Measurements from ENCODE around the gene PJA2.

The PJA2 gene

DNA sequence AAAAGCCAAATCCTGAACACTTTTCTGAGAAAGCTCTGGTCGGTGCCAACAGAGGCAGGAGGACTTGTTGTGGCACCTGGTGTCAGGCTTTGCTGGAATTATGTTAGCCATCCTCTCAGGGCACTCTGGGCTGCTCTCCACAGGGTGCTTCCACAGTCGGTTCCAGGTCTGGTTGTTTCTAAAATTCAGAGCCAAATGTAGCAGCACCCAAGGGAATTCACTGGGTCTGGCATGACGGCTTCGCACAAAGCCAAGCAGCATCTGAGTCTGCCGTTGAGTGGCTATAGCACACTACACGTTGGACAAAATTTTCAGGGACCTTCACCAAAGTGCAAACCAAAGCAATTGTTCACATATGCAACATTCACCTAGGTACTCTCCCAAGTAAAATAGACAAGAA is 110.2 kb downstream of the PJA2 start:
- H3K4me3 ChIP-seq (replicated peaks; ENCODE audit: insufficient read depth, low read length), result no peak overlapping the region
- no peak for TF ChIP-seq SPI1 (IDR thresholded peaks at IDR 0.05; ENCODE audit: borderline replicate concordance, low read depth)
- no peak for TF ChIP-seq GABPA (IDR thresholded peaks at IDR 0.05; ENCODE audit: low read depth)
- DNase-seq (ENCODE audit: low read depth in 1 of 2, low spot score in 1 of 2), result no peak

DNA sequence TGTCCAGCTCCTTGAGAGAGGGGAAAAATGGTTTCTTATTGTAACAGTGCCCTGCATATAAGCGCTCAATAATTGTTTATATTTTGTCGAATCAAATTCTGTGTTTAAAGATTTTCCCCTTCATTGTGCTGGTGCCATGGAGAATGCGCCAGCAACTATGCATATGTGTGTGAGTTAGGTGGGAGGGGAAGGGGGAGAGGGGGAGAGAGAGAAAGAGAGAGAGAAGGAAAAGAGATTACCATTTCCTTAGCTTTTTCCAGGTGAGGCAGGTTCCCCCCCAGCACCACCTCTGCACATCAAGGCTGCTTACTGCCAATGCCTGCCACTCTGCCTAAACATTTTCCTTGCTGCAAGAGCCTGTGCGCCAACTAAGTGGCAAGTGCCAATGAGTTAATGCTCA is 111.0 kb downstream of the PJA2 start:
- Histone ChIP-seq H3K27ac (replicated peaks) (no peak overlapping the region), H3K27me3 (ENCODE audit: insufficient read depth, poor library complexity, severe bottlenecking) (no peaks in the 10 kb centered on the region), H3K4me3 (replicated peaks; ENCODE audit: insufficient read depth, low read length) (no peak overlapping the region)
- no peak for DNase-seq (ENCODE audit: low read depth in 1 of 2, low spot score in 1 of 2)
- TF ChIP-seq GABPA (IDR thresholded peaks at IDR 0.05; ENCODE audit: low read depth), result no peak
- TF ChIP-seq SPI1 (IDR thresholded peaks at IDR 0.05; ENCODE audit: borderline replicate concordance, low read depth), result no peak
- TF ChIP-seq, protein P1, sequence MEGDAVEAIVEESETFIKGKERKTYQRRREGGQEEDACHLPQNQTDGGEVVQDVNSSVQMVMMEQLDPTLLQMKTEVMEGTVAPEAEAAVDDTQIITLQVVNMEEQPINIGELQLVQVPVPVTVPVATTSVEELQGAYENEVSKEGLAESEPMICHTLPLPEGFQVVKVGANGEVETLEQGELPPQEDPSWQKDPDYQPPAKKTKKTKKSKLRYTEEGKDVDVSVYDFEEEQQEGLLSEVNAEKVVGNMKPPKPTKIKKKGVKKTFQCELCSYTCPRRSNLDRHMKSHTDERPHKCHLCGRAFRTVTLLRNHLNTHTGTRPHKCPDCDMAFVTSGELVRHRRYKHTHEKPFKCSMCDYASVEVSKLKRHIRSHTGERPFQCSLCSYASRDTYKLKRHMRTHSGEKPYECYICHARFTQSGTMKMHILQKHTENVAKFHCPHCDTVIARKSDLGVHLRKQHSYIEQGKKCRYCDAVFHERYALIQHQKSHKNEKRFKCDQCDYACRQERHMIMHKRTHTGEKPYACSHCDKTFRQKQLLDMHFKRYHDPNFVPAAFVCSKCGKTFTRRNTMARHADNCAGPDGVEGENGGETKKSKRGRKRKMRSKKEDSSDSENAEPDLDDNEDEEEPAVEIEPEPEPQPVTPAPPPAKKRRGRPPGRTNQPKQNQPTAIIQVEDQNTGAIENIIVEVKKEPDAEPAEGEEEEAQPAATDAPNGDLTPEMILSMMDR (IDR thresholded peaks at IDR 0.05; ENCODE audit: insufficient read depth, low read length), result no peak
- TF ChIP-seq, protein P2, sequence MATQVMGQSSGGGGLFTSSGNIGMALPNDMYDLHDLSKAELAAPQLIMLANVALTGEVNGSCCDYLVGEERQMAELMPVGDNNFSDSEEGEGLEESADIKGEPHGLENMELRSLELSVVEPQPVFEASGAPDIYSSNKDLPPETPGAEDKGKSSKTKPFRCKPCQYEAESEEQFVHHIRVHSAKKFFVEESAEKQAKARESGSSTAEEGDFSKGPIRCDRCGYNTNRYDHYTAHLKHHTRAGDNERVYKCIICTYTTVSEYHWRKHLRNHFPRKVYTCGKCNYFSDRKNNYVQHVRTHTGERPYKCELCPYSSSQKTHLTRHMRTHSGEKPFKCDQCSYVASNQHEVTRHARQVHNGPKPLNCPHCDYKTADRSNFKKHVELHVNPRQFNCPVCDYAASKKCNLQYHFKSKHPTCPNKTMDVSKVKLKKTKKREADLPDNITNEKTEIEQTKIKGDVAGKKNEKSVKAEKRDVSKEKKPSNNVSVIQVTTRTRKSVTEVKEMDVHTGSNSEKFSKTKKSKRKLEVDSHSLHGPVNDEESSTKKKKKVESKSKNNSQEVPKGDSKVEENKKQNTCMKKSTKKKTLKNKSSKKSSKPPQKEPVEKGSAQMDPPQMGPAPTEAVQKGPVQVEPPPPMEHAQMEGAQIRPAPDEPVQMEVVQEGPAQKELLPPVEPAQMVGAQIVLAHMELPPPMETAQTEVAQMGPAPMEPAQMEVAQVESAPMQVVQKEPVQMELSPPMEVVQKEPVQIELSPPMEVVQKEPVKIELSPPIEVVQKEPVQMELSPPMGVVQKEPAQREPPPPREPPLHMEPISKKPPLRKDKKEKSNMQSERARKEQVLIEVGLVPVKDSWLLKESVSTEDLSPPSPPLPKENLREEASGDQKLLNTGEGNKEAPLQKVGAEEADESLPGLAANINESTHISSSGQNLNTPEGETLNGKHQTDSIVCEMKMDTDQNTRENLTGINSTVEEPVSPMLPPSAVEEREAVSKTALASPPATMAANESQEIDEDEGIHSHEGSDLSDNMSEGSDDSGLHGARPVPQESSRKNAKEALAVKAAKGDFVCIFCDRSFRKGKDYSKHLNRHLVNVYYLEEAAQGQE (IDR thresholded peaks at IDR 0.05; ENCODE audit: insufficient replicate concordance, low read depth), result no peak
- no peak for TF ChIP-seq POLR2AphosphoS5 (IDR thresholded peaks at IDR 0.05; ENCODE audit: low read depth)

More for the DNA sequence above, 110.2 kb downstream of the PJA2 start:
- Histone ChIP-seq H3K27me3 (ENCODE audit: insufficient read depth, poor library complexity, severe bottlenecking) (no peaks in the 10 kb centered on the region), H3K27ac (replicated peaks) (no peak overlapping the region)

DNA sequence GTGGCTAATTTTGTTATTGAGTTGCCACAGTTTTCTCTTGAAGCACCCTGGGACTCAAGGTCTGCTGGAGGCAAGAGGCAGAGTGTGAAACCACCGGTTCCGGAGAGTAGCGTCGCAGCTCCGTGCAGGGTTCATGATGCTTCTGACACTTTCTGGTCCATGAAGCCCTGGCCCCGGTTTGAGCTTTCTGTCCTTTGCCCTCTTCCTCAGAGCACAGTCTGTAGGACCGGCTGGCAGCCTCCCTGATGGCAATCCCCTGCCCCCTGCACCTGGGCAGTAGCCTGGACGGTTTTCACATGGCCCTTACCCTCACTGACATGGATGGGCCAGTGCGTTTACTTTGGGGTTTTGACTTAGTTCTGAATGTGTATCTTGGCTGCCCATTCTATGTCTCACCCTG is 111.9 kb downstream of the PJA2 start:
- H3K27me3 ChIP-seq (ENCODE audit: insufficient read depth, poor library complexity, severe bottlenecking), result no peaks in the 10 kb centered on the region
- no peak for DNase-seq (ENCODE audit: low read depth in 1 of 2, low spot score in 1 of 2)
- no peak overlapping the region for H3K4me3 ChIP-seq (replicated peaks; ENCODE audit: insufficient read depth, low read length)
- TF ChIP-seq POLR2AphosphoS5 (IDR thresholded peaks at IDR 0.05; ENCODE audit: low read depth), result no peak
- no peak for TF ChIP-seq SPI1 (IDR thresholded peaks at IDR 0.05; ENCODE audit: borderline replicate concordance, low read depth)
- TF ChIP-seq, protein P2 (IDR thresholded peaks at IDR 0.05; ENCODE audit: insufficient replicate concordance, low read depth), result no peak
- TF ChIP-seq, protein P1 (IDR thresholded peaks at IDR 0.05; ENCODE audit: insufficient read depth, low read length), result no peak
- TF ChIP-seq GABPA (IDR thresholded peaks at IDR 0.05; ENCODE audit: low read depth), result no peak
- H3K27ac ChIP-seq (replicated peaks), result no peak overlapping the region

DNA sequence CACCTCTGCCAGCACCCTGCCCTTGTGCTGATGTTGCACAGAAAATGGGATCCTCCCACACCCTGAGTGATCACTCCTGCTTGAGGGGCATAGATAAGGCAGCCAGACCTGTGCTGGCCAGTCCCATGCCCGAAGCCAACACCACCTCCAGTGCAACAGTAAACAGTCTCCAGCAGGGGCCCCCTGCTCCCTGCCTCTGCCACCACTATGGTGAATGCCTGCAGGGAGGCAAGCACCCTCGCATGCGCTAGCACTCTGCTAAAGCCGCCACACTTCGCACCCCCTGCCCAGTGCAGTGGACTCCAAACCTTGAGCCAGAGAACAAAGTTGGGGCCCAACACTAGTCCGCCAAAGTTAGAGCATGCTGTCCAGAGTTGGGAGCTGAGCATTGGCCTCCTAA is 118.7 kb downstream of the PJA2 start:
- no peak for DNase-seq (ENCODE audit: low read depth in 1 of 2, low spot score in 1 of 2)
- Histone ChIP-seq H3K27ac (replicated peaks) (no peak overlapping the region), H3K27me3 (ENCODE audit: insufficient read depth, poor library complexity, severe bottlenecking) (no peaks in the 10 kb centered on the region), H3K4me3 (replicated peaks; ENCODE audit: insufficient read depth, low read length) (no peak overlapping the region)
- TF ChIP-seq, protein P1 (IDR thresholded peaks at IDR 0.05; ENCODE audit: insufficient read depth, low read length), result no peak
- TF ChIP-seq SPI1 (IDR thresholded peaks at IDR 0.05; ENCODE audit: borderline replicate concordance, low read depth) (no peak), POLR2AphosphoS5 (IDR thresholded peaks at IDR 0.05; ENCODE audit: low read depth) (no peak), GABPA (IDR thresholded peaks at IDR 0.05; ENCODE audit: low read depth) (no peak)
- TF ChIP-seq, protein P2 (IDR thresholded peaks at IDR 0.05; ENCODE audit: insufficient replicate concordance, low read depth), result no peak

Measured in HL-60 (cell line).